K562 (cell line): ENCODE measurements around the gene KCP. TPM values are rescaled to one million over a fixed set of nuclear protein-coding genes. Genes with fewer than 3 reads are reported as not detected.

Experiments used
- AFF1 ChIP-seq, 2 experiments: fragments of 450-650 bp; IDR thresholded peaks; 2 replicates each; pipeline ENCODE4 v1.6.1; 2018; ENCODE audit warnings: mild to moderate bottlenecking in 2 of 2, low read depth in 1 of 2; ENCODE audit not compliant: partially characterized antibody in 2 of 2
- ARID4B ChIP-seq: sonication (generic); formaldehyde crosslinking; IDR thresholded peaks from 2 replicates; pipeline ENCODE4 v1.8.0; 2022; ENCODE audit warnings: mild to moderate bottlenecking, missing genetic modification reagents
- CHD2 ChIP-seq: IDR thresholded peaks from 2 replicates; pipeline ENCODE4 v1.6.1; 2011; ENCODE audit warnings: low read depth, low read length
- ELF1 ChIP-seq: fragments of 200-800 bp; sonication (Bioruptor generic); IDR thresholded peaks from 2 replicates; pipeline ENCODE4 v1.6.1; 2016; ENCODE audit warnings: missing genetic modification characterization, missing compliant biosample characterization
- MAX ChIP-seq: sonication (generic); formaldehyde crosslinking; IDR thresholded peaks from 2 replicates; pipeline ENCODE4 v1.9.0; 2022; ENCODE audit warnings: mild to moderate bottlenecking, missing genetic modification reagents
- PKNOX1 ChIP-seq: fragments of 450-650 bp; IDR thresholded peaks from 2 replicates; pipeline ENCODE4 v1.6.1; 2016
- PYGO2 ChIP-seq: fragments of 450-650 bp; IDR thresholded peaks from 2 replicates; pipeline ENCODE4 v1.6.1; 2016; ENCODE audit warnings: mild to moderate bottlenecking, missing genetic modification characterization, moderate library complexity, missing compliant biosample characterization
- SMAD1 ChIP-seq: fragments of 150-350 bp; IDR thresholded peaks from 2 replicates; pipeline ENCODE4 v1.6.1; 2014; ENCODE audit warnings: low read length, low read depth; ENCODE audit not compliant: partially characterized antibody
- SMARCA5 ChIP-seq: fragments of 450-650 bp; IDR thresholded peaks from 2 replicates; pipeline ENCODE4 v1.6.1; 2016
- TAF7 ChIP-seq: fragments of 450-650 bp; IDR thresholded peaks from 2 replicates; pipeline ENCODE4 v1.6.1; 2016; ENCODE audit warnings: missing genetic modification characterization, missing compliant biosample characterization
- ZC3H8 ChIP-seq: fragments of 450-650 bp; IDR thresholded peaks from 2 replicates; pipeline ENCODE4 v1.6.1; 2017
- ZNF121 ChIP-seq: sonication (generic); formaldehyde crosslinking; conservative IDR thresholded peaks from 2 replicates; pipeline ENCODE4 v1.8.0; 2022; ENCODE audit warnings: missing genetic modification reagents
- ZNF551 ChIP-seq: fragments of 250-450 bp; sonication (Bioruptor Pico); IDR thresholded peaks from 2 replicates; pipeline ENCODE4 v1.5.0; 2021; ENCODE audit warnings: mild to moderate bottlenecking, moderate library complexity
- ZNF695 ChIP-seq: fragments of 450-650 bp; formaldehyde crosslinking; IDR thresholded peaks from 2 replicates; pipeline ENCODE4 v1.4.0; 2020; ENCODE audit warnings: mild to moderate bottlenecking, moderate library complexity
- ZNF740 ChIP-seq, 3 experiments: fragments of 200-800 bp in 1 of 3; sonication (Bioruptor generic) in 1 of 3; sonication (generic) in 1 of 3; formaldehyde crosslinking in 1 of 3; IDR thresholded peaks; 2 replicates each; pipeline versions ENCODE4 v1.6.1 to v1.8.0; 2016 to 2022; ENCODE audit warnings: mild to moderate bottlenecking in 2 of 3, missing compliant biosample characterization in 2 of 3, missing genetic modification characterization in 2 of 3, missing genetic modification reagents in 1 of 3
- ZNF766 ChIP-seq: fragments of 200-800 bp; sonication (Bioruptor generic); conservative IDR thresholded peaks from 2 replicates; pipeline ENCODE4 v1.6.1; 2016; ENCODE audit warnings: missing genetic modification characterization, missing compliant biosample characterization
- polyA plus RNA-seq, 8 experiments: library from polyadenylated mRNA; depleted of rRNA in 4 of 8; stranded (reverse) in 5 of 8; unstranded in 3 of 8; fragments of >200 nt; fragmentation: Nextera tagmentation in 2 of 8; fragmentation: Illumina TruSeq in 1 of 8; extraction: Ambion mirVana in 2 of 8; extraction: Trizol in 1 of 8; gene quantifications; 2 replicates each; pipeline versions ENCODE4 v1.2.1 to v1.2.3, GENCODE V29; 2011 to 2014; ENCODE audit warnings: inconsistent platforms in 1 of 8, missing spikeins in 1 of 8
- total RNA-seq, 7 experiments: library from RNA; depleted of rRNA in 6 of 7; stranded (reverse); fragments of >200 nt in 6 of 7; fragmentation: Illumina TruSeq in 2 of 7; extraction: Trizol in 2 of 7; gene quantifications; 2 replicates each; pipeline versions ENCODE4 v1.2.1 to v1.2.3, GENCODE V29; 2011 to 2021; ENCODE audit warnings: low replicate concordance in 1 of 7

KCP gene
- total and polyA plus RNA-seq, 9 of the 15 experiments (the other 6 are each of a cell fraction or from before 2014, with no cell fraction given) = 0.06 to 0.17 (median 0.12) TPM; not detected in 3

- TF ChIP-seq AFF1 (IDR thresholded peaks at IDR 0.05; ENCODE audit: low read depth in 1 of 2, partially characterized antibody in 2 of 2) (peak in 1 of 2 experiments; percentile 69), ZNF551 (no peak), PYGO2 (tag) (no peak), SMARCA5 (no peak), ARID4B (no peak), CHD2 (no peak; the same call in 1 of the 2 replicates), SMAD1 (no peak), ZNF695 (CRISPR knock-in tag) (no peak), ZNF121 (no peak), PKNOX1 (no peak), ZNF766 (CRISPR knock-in tag) (peak; percentile 54; the same call in 1 of the 2 replicates), ZC3H8 (peak; percentile 69; the same call in 1 of the 2 replicates), ZNF740 (CRISPR knock-in tag; IDR thresholded peaks at IDR 0.05) (no peak), ZNF740 (tag; IDR thresholded peaks at IDR 0.05) (no peak), ELF1 (tag) (no peak), MAX (CRISPR knock-in tag) (peak; percentile 77), TAF7 (no peak)
Observed at GRCh38 chr7:128860158-128861073, 50.1 kb downstream of the KCP start (continued).
